Measurements from ENCODE around the gene ZBBX. TPM values are rescaled to one million over a fixed set of nuclear protein-coding genes. Genes with fewer than 3 reads are reported as not detected.

The ZBBX gene
- total RNA-seq, 1 experiment from 2014 or later: not detected

DNA sequence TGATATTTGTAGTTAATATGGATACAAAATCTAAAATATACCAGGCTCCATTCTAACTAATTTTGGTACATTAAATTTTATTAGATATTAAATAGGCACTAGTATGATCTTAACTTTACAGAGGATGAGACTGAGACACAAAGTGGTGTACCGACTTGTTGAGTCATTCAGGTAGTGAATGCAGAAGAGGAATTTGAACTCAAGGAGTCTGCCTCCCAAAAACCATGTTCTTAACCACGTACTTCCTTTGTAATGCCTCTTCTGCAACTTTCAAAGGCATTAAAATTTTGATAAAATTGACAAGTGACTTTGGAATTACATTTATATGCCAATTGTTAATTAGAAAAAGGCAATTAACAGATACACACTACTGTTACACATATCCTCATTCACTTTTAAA, 61.8 kb downstream of the ZBBX start:
- DNase-seq (ENCODE audit: low read depth): no peak

DNA sequence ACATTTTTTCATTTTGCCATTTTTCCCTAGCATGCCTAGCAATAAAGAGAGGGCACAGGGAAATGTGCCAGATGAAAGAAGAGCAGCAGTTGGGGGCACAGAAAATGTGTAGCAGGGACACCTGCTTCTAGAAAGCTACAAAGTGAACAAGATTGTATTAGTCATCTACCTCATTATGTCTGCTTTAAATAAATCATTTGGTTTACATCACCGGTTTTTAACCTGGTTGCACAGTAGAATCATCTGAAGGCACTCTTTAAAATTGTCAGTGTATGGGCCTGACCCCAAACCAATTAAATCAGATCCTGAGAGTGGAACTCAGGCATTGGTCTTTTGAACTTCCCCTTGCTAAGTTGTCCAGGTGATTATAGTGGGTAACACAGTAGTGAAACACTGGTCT, 73.8 kb downstream of the ZBBX start:
- peak; percentile 20 for DNase-seq (ENCODE audit: low read depth)

DNA sequence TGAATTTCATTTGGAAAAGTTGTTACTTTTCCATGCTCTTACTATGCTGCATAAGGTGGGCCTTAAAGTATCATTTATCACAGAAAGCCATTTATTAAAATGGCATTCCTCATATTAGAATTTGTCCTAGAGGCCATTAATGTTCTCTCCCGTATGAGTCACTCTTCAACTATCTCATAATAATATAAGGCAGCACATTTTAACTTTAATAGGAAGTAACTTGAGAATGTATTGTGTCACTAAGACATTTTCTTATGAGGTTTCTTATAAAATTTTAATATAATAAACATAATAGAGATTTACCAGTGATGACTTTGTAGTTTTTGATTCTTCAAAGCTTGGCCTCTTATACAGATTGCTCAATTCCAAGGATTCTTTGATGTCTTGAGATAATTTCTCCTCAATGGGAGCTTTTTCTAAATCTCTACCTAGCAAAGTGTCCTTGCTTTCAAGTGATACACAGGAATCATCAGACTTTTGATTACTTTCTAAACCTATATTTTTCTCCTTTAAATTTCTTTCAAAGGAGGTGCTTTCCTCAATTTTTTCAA, 74.7 kb downstream of the ZBBX start:
- DNase-seq (ENCODE audit: low read depth): peak; percentile 29

DNA sequence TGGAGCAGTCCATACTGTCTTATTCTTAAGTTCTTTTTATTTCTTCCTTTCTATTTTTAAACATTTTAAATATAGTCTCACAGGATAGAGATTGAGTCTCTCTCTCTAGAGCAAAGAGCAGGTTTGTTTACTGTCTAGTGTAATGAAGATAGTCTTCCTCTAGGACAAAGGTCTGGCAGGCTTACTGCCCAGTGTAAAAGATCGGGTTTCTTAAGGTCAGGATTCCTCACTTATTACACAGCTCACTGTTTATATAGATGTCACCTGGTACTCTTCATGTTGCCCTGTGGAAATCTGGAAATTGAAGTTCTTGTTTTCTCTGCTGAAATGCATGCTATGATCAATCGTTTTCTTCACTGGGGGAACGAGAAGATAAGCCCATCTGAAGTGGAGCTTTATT, 76.0 kb downstream of the ZBBX start:
- peak; percentile 59 for DNase-seq (ENCODE audit: low read depth)

DNA sequence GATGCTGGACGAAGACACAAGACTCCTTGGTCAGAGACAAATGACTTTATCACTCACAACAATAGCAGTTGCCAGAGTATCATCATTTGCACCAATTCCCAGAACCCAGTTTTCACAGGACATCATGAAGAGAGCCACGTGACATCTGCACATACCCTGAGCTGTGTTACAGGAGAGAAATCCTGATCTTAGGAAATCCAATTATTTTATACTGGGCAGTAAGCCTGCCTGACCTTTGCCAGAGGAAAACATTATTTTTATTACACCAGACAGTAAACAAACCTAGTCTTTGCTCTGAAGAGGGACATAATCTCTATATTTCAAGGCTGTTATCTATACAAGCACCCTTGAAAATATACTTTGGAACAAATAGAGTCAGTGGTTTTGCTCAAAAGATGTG, 77.4 kb downstream of the ZBBX start:
- DNase-seq (ENCODE audit: low read depth): no peak

DNA sequence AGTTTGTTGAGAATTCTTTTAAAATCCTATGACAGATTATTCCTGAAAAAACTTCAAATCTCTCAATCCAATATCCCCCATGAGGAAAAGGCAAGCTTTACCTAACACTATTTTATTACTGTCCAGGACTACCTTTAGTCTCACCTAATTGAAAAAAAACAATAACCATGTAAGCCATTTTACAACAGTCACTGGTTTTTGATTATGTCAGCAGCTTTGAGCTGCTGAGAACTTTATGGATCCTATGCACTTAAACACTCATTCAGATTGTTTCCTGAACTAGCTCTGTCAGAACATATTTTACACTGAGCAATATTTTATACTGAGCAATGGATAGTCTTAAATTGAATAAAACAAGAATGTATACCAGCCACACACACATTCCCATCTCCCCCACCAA, 79.9 kb downstream of the ZBBX start:
- DNase-seq (ENCODE audit: low read depth): no peak

DNA sequence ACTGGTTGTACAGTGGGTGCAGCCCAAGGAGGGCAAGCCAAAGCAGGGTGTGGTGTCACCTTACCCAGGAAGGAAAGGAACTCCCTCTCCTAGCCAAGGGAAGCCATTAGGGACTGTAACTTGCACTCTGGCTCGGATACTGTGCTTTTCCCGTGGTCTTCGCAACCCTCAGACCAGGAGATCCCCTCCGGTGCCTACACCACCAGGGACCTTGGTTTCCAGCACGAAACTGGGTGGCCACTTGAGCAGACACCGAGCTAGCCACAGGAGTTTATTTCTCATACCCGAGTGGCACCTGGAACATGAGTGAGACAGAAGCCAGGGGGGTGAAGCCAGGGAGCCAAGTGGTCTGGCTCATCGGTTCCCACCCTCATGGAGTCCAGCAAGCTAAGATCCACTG, 90.7 kb downstream of the ZBBX start:
- no peak for DNase-seq (ENCODE audit: low read depth)

DNA sequence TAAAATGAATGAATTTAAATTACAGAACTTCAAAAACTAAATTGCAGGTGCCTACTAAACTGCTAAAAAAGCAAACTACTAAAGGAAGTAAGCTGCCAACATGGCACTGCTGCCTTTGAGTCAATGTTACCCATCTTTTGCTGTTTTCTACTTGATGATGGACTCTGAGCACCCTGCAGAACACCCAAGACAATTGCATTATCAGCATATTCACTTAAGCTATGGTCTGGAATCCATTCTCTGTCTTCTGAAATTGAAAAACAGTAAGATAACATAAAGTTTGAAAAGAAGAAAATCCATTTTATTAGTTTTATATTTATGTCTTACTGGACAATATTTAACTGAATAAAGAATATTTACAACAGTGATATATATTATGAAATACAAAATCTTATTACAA, 91.4 kb downstream of the ZBBX start:
- no peak for DNase-seq (ENCODE audit: low read depth)

DNA sequence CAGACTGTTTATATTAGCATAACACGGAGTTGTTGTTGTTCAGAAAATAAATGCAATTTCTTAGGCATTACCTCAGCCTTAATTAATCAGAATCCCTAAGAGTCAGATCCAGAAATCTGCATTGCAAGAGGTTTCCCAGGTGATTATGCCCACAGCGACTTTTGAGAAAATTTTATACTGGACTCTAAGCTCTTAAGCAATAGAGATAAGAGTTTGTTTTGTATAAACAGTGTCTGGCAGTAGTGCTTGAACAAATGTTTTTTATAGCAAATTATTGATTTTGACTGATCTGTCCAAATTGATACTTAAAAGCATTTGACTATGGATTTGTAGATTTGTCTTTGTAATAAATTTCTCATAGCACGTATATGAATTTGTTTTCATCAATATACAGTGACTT, 92.8 kb downstream of the ZBBX start:
- DNase-seq (ENCODE audit: low read depth): no peak

DNA sequence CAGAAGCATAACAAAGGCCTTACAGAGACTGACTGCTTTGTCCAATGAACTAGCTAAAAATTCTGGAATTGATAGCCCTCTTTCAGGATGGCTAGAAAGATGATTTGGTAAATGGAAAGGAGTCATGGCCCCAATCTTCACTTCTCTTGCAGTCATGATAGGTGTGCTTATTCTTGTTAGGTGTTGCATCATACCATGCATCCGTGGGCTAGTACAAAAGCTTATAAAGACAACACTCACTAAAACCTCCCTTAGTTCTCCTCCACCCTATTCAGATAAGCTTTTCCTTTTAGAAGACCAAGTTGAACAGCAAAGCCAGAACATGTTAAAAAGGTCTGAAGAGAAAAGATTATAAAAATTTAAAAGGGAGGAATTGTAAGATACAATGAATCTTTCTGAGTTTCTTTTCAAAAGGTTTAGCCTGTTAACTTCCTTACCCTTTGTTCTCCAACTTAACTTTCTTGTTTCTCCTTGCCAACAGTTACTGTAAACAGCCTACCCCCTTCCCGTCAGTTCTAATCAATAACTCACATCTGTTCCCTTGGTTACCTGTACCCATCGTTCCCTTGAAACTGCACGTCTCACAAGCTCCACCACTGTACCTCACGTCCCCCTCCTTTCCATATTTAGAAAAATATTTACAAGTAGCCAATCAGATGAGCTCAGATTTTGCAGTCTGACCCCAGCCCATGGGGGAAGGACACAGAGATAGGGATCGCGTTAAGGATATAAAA, 105.8 kb downstream of the ZBBX start:
- DNase-seq (ENCODE audit: low read depth): no peak

DNA sequence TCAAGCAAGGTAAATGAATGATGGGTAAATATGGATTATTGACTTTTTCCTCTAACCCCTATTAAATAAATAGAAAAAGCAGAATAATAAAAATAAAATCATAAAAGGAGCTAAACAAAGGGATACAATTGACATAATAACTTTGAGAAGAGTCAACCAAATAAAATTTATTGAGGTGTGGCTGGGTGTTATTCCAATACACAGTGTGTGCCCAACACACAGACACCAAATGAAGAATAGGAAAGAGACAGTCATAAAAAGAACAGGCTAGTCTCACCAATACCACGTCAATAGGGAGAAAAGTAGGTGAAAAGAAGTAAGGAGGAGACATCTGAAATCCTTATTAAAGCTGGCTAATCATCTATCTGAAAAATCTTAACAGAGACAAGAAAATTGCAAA, 127.1 kb downstream of the ZBBX start:
- DNase-seq (ENCODE audit: low read depth): no peak

DNA sequence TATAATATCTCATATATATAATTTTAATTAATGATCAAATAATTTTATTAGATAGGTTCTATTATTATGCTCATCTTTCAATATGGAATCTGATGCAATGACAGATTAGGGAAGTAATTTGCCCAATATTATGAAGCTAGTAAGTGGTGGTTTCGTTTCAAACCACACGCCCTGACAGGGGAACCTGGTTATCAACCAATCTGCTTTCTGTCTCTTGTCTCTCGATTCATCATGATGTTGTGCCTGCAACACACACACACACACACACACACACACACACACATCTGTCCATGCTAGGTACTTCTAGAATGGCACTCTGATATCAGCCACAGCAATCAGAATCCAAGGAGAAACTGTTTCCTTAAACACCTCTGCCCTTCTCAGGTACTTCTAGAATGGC, 128.4 kb downstream of the ZBBX start:
- no peak for DNase-seq (ENCODE audit: low read depth)

DNA sequence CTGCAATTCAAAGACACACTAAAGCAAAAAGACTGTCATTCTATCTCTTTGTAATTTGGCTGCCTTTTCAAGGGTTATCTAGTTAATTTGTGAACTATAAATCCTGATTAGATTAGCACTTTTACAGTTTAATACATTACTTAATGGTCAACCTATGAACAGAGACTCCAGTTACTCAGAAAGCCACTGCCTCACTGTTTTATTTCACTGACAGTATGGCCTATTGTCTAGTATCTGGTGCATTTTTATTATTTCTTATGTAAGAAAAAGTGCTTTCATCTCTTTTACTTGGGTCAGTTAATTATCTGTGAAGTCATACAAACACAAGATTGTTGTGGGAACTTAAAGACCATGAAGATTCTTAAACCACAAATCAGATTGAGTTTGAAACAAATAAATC, 133.8 kb downstream of the ZBBX start:
- peak; percentile 3 for DNase-seq (ENCODE audit: low read depth)

DNA sequence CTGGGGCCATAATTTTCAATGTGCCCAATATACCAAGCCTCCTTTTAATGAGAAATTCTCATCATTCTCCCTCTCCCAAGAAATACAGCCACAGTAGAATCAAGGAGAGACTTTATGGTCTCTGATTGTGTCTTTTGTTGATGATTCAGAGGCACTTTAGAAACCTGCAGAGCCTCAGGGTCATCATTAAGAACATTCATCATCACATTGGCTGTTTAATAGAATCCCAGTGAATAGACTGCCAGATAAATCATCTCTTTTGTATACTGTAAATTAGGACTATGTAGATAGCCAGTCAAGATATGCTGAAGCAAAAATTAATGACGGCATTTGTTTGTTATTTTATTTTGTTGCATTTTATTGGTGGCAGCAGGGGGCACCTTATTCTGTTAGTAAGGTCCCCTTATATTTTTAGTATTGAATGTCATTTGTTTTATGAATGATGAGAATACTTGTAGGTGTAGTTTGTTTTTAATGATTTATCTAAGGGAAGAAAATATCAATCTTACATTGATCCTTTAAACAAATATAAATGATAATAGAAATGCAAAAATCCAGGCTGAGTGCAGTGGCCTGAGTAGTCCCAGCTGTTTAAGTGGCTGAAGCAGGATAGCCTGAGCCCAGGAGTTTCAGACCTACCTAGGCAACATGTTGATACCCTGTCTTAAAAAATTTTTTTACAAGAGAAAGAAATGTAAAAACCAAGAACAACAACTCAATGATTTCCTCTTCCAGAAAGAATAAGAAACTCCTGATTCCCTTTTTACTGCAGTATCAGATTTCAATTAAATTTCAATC, 138.8 kb downstream of the ZBBX start:
- peak; percentile 71 for DNase-seq (ENCODE audit: low read depth)

DNA sequence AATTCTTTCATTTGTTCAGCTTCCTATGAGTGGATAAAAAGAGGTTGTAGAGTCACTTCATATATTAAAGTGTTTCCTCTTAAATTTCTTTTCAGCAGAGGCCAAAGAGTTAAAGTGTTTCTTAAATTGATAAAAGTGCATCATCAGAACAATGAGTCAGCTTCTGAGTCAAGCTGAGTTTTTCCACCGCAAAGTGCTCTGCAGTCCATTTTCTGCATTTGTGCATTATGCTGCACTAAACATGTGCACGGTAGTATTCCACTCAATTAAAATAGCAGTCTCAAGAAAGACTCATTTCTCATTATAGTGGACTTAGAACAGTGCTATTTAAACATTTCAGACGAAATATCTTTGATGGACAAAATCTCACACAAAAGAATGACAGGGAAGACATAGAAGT, 152.0 kb downstream of the ZBBX start:
- peak; percentile 77 for DNase-seq (ENCODE audit: low read depth)

DNA sequence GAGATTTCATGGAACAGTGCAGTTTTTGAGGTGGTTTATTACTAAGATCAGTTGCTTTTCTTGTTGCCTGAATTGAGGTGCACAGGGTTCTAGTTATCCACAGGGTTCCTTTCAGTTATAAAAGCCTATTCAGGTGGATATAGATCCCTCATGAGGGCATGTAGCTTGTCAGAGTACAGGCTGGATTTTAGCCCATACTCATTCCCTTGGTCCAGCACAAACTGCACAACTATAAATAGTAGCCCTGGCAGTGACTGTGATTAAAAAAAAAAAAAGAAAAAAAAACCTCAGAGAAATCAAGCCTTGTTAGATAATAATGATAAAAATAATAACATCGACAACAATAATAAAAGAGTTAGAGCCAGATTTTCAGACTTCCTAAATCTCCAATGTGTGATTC, 154.3 kb downstream of the ZBBX start:
- no peak for DNase-seq (ENCODE audit: low read depth)

DNA sequence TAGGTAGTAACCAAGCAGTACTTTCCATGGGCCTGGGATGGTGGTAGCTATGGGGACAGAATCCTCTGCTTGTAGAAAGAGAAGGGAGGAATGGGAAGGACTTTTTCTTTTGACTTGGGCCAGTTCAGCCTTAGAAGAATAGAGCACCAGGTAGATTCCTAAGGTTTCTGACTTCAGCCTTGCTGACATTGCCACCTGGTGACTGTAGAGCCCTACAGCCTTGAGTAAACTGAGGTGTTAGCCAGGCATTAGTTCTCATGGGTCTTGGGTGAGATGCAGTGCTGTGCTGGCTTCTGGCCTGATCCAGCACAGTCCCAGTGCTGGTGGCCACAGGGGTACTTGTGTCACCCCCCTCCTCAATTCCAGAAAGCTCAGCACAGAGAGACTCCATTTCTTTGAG, 171.1 kb downstream of the ZBBX start:
- DNase-seq (ENCODE audit: low read depth): no peak

DNA sequence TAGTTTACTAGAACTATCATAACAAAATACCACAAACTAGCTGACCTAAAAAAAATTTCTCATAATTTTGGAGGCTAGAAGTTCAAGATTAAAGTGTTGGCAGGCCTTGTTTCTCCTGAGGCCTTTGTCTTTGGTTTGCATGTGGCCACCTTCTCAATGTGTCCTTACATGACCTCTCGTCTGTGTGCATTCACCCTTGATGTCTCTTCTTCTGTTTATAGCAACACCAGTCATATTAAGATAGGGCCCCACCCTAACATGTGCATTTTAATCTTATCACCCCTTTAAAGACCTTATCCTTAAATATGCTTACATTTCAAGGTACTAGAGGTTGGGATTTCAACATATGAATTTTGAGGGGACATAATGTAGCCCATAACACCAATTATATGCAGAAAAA, 177.0 kb downstream of the ZBBX start:
- peak; percentile 11 for DNase-seq (ENCODE audit: low read depth)

DNA sequence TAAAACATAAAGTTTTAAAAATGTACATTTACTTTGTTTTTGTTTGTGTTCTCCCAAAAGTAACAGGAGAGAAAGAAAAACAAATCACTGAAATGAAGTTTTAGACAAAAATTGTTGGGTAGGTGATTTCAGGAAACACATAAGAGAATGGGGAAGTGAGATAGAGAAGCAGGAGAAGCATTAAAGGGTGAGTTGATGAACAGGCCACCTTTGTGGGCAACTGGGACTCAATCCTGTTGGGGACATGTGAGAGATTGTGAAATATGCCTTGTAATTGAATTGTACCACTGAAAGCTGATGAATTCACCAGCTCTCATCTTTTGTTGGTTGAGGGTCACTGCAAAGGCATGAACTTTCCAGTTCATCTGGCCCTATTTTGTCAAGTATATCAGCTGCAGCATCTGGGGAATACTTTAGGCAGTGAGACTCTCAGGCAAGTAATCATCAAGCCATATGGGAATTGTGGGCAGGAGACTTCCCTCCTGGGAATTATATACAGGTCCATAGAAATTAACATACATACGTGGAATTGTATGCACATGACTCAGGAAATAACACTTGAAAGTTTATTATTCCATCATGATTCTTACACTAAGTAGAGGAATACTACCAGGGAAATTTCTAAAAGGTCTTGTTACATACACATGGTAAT, 181.0 kb downstream of the ZBBX start:
- no peak for DNase-seq (ENCODE audit: low read depth)
